Measurements from ENCODE around the gene ALDH3A2. TPM values are rescaled to one million over a fixed set of nuclear protein-coding genes. Genes with fewer than 3 reads are reported as not detected.

Gene ALDH3A2
- total RNA-seq, 4 donors from 2014 or later: 385 to 619 (median 435) TPM

DNA sequence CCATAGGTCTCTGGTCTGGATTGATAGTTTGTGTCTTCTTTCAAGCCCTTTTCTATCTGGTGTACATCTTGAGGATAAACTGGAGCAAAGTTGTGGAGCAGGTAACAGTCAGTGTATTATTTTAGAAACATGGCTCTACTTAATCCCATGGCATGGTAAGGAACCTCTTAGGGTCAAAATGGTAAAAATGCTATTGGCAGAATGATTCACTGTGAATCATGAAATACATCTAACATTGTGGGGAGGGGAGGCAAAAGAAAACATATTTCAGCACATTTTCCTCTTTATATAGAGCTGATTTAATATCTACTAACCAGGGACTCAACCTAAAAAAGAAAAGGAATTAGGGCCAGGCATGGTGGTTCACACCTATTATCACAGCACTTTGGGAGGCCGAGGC lies 17.9 kb upstream of the ALDH3A2 start:
- no peak for DNase-seq (ENCODE audit: low spot score in 2 of 2)
- no peak overlapping the region for H3K4me3 ChIP-seq (ENCODE audit: low read depth, poor library complexity, severe bottlenecking)
- 95 to 96% methylated on average over 1 of the region's 1 CpG for WGBS, 2 donors
- intact Hi-C loops (cut with DNase I; ENCODE audit: low total_unique reads): no loop called here
- TF ChIP-seq POLR2A (IDR thresholded peaks at IDR 0.05): no peak
- TF ChIP-seq, protein P1, sequence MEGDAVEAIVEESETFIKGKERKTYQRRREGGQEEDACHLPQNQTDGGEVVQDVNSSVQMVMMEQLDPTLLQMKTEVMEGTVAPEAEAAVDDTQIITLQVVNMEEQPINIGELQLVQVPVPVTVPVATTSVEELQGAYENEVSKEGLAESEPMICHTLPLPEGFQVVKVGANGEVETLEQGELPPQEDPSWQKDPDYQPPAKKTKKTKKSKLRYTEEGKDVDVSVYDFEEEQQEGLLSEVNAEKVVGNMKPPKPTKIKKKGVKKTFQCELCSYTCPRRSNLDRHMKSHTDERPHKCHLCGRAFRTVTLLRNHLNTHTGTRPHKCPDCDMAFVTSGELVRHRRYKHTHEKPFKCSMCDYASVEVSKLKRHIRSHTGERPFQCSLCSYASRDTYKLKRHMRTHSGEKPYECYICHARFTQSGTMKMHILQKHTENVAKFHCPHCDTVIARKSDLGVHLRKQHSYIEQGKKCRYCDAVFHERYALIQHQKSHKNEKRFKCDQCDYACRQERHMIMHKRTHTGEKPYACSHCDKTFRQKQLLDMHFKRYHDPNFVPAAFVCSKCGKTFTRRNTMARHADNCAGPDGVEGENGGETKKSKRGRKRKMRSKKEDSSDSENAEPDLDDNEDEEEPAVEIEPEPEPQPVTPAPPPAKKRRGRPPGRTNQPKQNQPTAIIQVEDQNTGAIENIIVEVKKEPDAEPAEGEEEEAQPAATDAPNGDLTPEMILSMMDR (IDR thresholded peaks at IDR 0.05): no peak

DNA sequence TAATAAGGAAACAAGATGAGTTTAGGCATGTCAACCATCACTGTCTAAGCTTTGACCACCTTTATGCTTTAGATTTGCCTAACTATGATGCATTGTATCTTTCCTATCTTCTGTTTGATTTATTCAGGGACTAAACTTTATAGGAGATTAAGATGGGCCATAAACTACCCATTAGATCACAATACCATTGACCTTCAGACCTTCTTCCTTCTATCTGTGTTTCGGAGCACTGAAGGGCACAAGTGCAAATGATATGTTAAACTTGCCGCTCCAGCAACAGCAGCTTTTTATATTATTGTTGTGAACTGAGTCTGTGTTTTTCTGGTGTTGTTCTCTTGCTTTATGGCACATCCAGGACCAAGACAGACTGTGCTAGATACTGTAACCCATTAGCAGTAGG lies 16.6 kb upstream of the ALDH3A2 start:
- no peak for DNase-seq (ENCODE audit: low spot score in 2 of 2)
- TF ChIP-seq, protein P1 (IDR thresholded peaks at IDR 0.05): no peak
- no peak for TF ChIP-seq POLR2A (IDR thresholded peaks at IDR 0.05)
- H3K4me3 ChIP-seq (ENCODE audit: low read depth, poor library complexity, severe bottlenecking): no peak overlapping the region
- WGBS, 2 donors: 88 to 93% methylated on average over 2 of the region's 2 CpGs
- intact Hi-C loops (cut with DNase I; ENCODE audit: low total_unique reads): no loop called here

DNA sequence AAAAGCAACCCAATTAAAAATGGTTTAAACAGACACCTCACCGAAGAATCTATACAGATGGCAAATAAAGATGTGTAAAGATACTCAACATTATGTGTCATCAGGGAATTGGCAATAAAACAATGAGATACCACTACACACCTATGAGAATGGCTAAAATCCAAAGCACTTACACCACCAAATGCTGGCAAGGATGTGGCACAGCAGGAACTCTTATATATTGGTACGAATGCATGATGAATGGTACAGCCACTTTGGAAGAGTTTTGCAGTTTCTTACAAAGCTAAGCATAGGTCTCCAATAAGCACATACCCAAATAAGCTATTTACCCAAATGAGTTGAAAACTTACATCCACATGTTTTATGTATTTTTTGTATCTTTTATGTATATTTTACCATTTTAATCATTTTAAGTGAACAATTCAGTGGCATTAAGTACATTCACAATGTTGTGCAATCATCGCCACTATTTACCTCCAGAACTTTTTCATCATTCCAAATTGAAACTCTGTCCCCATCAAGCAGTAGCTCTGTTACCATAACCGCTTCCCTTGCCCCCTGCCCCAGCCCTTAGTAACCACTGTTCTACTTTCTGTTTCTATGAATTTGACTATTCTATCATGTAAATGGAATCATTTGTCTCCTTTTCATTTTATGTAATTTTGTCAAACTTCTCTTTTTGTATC lies 6.7 kb upstream of the ALDH3A2 start:
- WGBS, 2 donors: 58 to 69% methylated on average over 4 of the region's 4 CpGs
- no peak for DNase-seq (ENCODE audit: low spot score in 2 of 2)
- no peak for TF ChIP-seq POLR2A (IDR thresholded peaks at IDR 0.05)
- TF ChIP-seq, protein P1 (IDR thresholded peaks at IDR 0.05): no peak
- intact Hi-C loops (cut with DNase I; ENCODE audit: low total_unique reads): no loop called here
- H3K4me3 ChIP-seq (ENCODE audit: low read depth, poor library complexity, severe bottlenecking): no peak overlapping the region

DNA sequence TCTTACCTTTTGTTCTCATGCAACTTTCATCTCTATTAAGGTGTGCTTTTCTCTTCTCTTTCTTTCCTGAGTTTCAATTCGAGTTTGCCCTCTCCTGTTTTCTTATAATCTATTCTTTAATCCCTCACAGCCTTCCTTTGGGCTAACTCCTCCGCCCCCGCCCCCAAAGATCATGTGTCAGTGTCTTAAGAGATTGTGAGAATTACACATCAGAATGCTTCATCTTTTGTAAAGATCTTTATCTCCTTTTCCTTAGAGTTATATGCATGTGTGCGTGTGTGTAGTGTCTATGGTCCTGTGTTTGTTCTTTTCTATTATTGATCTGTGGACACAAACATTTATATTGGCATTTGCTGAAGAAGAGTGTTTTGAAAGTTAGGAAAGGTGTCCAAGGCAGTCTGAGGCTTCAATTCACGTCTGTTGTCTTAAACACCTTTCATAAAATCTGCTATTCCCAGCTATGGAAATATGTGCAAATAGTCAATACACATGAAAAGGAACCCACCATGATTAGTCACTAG lies 6.1 kb upstream of the ALDH3A2 start:
- H3K4me3 ChIP-seq (ENCODE audit: low read depth, poor library complexity, severe bottlenecking): no peak overlapping the region
- intact Hi-C loops (cut with DNase I; ENCODE audit: low total_unique reads): no loop called here
- 51 to 61% methylated on average over 5 of the region's 5 CpGs for WGBS, 2 donors
- TF ChIP-seq POLR2A (IDR thresholded peaks at IDR 0.05): no peak
- TF ChIP-seq, protein P1 (IDR thresholded peaks at IDR 0.05): no peak
- DNase-seq (ENCODE audit: low spot score in 2 of 2): no peak

DNA sequence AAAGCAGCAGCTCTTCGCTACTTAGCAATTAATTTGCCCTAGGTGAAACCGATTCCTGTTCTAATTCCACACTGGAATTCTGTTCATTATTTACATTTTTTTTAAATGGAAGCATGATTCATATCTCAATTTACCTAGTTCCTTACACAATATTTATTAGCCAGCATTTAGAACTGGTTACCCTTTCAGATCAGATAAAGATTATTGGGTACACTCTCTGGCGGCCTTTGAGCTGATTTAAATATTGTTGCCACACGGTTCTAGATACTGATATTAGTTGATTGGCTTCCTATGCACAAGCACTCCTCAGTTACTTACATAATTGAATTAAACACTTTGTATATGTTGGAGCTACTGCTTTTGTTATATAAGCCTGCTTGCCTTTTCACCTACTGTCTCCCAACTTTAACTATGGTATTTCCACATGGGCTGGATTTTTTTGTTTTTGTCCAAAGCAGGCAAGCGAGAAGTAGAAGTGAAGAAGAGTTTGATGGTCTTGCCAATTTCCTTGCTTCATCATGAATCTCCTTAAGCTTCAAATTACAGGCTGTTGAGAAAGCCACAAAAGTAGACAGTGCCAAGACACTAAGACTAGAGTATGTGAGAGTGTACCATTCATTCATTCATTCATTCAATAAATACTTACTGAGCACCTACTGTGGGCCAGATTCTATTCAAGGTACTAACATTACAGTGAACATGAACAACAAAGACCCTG lies 3.9 kb upstream of the ALDH3A2 start:
- WGBS, 2 donors: 53 to 58% methylated on average over 5 of the region's 5 CpGs
- no peak overlapping the region for H3K4me3 ChIP-seq (ENCODE audit: low read depth, poor library complexity, severe bottlenecking)
- intact Hi-C loops (cut with DNase I; ENCODE audit: low total_unique reads): no loop called here
- no peak for TF ChIP-seq POLR2A (IDR thresholded peaks at IDR 0.05)
- TF ChIP-seq, protein P1 (IDR thresholded peaks at IDR 0.05): no peak
- no peak for DNase-seq (ENCODE audit: low spot score in 2 of 2)

All from lower leg skin (tissue), 4 donors.